HepG2 (cell line): ENCODE results near the gene NABP1. TPM values are rescaled to one million over a fixed set of nuclear protein-coding genes. Genes with fewer than 3 reads are reported as not detected.

ENCODE experiments used
- ATAC-seq: fragments of 200-7000 bp; cut with Tn5 transposase; 3 replicates; pipeline ENCODE4 v1.9.1; 2020; ENCODE audit warnings: mild to moderate bottlenecking, moderate library complexity
- BruUV-seq: library from RNA; stranded (reverse); fragments of 400-500 nt; replicated peaks from 2 replicates; lab custom pipeline; 2021; lab: Mats Ljungman, UMichigan
- CTCF ChIA-PET: fragments of 300-600 bp; formaldehyde crosslinking; extraction: SDS; loops from one replicate; lab custom pipeline; 2021; ENCODE audit warnings: low total read pairs, inconsistent platforms, low intra/inter-chr PET ratio; lab: Yijun Ruan, JAX
- POLR2A ChIA-PET: fragments of 350-600 bp; sonication (Branson Sonifier 250); formaldehyde crosslinking; loops from one replicate; lab custom pipeline; 2020; ENCODE audit warnings: antibody characterized with exemption, inconsistent platforms; lab: Yijun Ruan, JAX
- DNase-seq: peaks from one replicate; pipeline ENCODE4 v3.0.0-alpha.2; 2015; ENCODE audit warnings: low spot score
- FAIRE-seq: peaks from 3 replicates; lab custom pipeline; 2011; peaks lifted over from hg19 to GRCh38; lab: Jason Lieb, UNC
- H2AFZ ChIP-seq: one replicate; pipeline ENCODE4 v1.6.1; 2011; ENCODE audit warnings: low read length, inconsistent platforms
- H3K27ac ChIP-seq: fragments of 300-600 bp; 3 replicates; pipeline ENCODE4 v1.8.0; 2011; ENCODE audit warnings: mixed run types, mild to moderate bottlenecking, mixed read lengths, low read length, inconsistent platforms; ENCODE audit not compliant: insufficient read depth; ENCODE audit errors: extremely low read length
- H3K27me3 ChIP-seq, 2 experiments: fragments of 200-600 bp in 1 of 2; 2 replicates in 1 of 2; 3 replicates in 1 of 2; pipeline versions ENCODE4 v1.6.0 to v1.8.0; 2011; ENCODE audit warnings: low read length in 2 of 2, mild to moderate bottlenecking in 2 of 2, moderate library complexity in 2 of 2, inconsistent platforms in 1 of 2; ENCODE audit not compliant: insufficient read depth in 2 of 2, control insufficient read depth in 1 of 2
- H3K36me3 ChIP-seq, 2 experiments: fragments of 200-600 bp in 1 of 2; replicated peaks in 1 of 2; 2 replicates in 1 of 2; 3 replicates in 1 of 2; pipeline versions ENCODE4 v1.5.1 to v1.8.0; 2011; ENCODE audit warnings: low read length in 2 of 2, inconsistent platforms in 1 of 2; ENCODE audit not compliant: insufficient read depth in 2 of 2, control insufficient read depth in 1 of 2
- H3K4me1 ChIP-seq: 2 replicates; pipeline ENCODE4 v1.5.1; 2012; ENCODE audit warnings: low read length, inconsistent platforms; ENCODE audit not compliant: insufficient read depth
- H3K4me2 ChIP-seq: 2 replicates; pipeline ENCODE4 v1.6.0; 2011; ENCODE audit warnings: low read depth, low read length, inconsistent platforms
- H3K4me3 ChIP-seq, 3 experiments: fragments of 200-600 bp in 1 of 3; sonication (generic), shearing (Covaris generic) in 1 of 3; replicated peaks in 1 of 3; 2 replicates each; pipeline ENCODE4 v1.5.1; 2011 to 2016; ENCODE audit warnings: low read length in 3 of 3, inconsistent platforms in 2 of 3, low read depth in 2 of 3, mild to moderate bottlenecking in 2 of 3, control low read depth in 1 of 3, mixed read lengths in 1 of 3; ENCODE audit not compliant: insufficient read depth in 1 of 3
- H3K79me2 ChIP-seq: one replicate; pipeline ENCODE4 v1.6.1; 2011; ENCODE audit warnings: low read length, inconsistent platforms; ENCODE audit not compliant: insufficient read depth
- H3K9ac ChIP-seq: 2 replicates; pipeline ENCODE4 v1.6.0; 2011; ENCODE audit warnings: mild to moderate bottlenecking, low read depth, low read length, inconsistent platforms; ENCODE audit not compliant: insufficient read depth
- H3K9me3 ChIP-seq: 2 replicates; pipeline ENCODE4 v1.5.1; 2012; ENCODE audit warnings: mild to moderate bottlenecking, low read length
- H4K20me1 ChIP-seq: 2 replicates; pipeline ENCODE4 v1.6.0; 2011; ENCODE audit warnings: inconsistent platforms, mild to moderate bottlenecking, low read length, moderate library complexity; ENCODE audit not compliant: insufficient read depth
- ATF7-NPFF ChIP-seq: sonication (generic); formaldehyde crosslinking; IDR thresholded peaks from 2 replicates; pipeline ENCODE4 v1.8.1; 2023; ENCODE audit warnings: mild to moderate bottlenecking, low read depth, missing genetic modification reagents, moderate library complexity
- FOSL1 ChIP-seq: sonication (generic); formaldehyde crosslinking; IDR thresholded peaks from 2 replicates; pipeline ENCODE4 v1.9.0; 2021; ENCODE audit warnings: missing genetic modification reagents, borderline replicate concordance
- GZF1 ChIP-seq: sonication (generic); formaldehyde crosslinking; IDR thresholded peaks from 2 replicates; pipeline ENCODE4 v1.5.1; 2020; ENCODE audit warnings: mild to moderate bottlenecking, missing genetic modification reagents
- KDM3A ChIP-seq: IDR thresholded peaks from 2 replicates; pipeline ENCODE4 v1.6.1; 2018; ENCODE audit warnings: low read depth, missing compliant biosample characterization
- MLX ChIP-seq: IDR thresholded peaks from 2 replicates; pipeline ENCODE4 v1.6.1; 2016
- PITX1 ChIP-seq: sonication (generic); formaldehyde crosslinking; IDR thresholded peaks from 2 replicates; pipeline ENCODE4 v1.5.1; 2020; ENCODE audit warnings: mild to moderate bottlenecking, missing genetic modification reagents
- POGZ ChIP-seq: sonication (generic); formaldehyde crosslinking; IDR thresholded peaks from 2 replicates; pipeline ENCODE4 v1.4.0; 2020; ENCODE audit warnings: mild to moderate bottlenecking, missing genetic modification reagents
- SETDB1 ChIP-seq: sonication (generic); formaldehyde crosslinking; IDR thresholded peaks from 2 replicates; pipeline ENCODE4 v1.5.1; 2020; ENCODE audit warnings: missing genetic modification reagents, mild to moderate bottlenecking, borderline replicate concordance
- SNAPC5 ChIP-seq: sonication (generic); formaldehyde crosslinking; IDR thresholded peaks from 2 replicates; pipeline ENCODE4 v1.8.1; 2023; ENCODE audit warnings: mild to moderate bottlenecking, missing genetic modification reagents, borderline replicate concordance
- SOX13 ChIP-seq, 3 experiments: fragments of 450-650 bp in 1 of 3; sonication (generic) in 1 of 3; formaldehyde crosslinking in 1 of 3; IDR thresholded peaks in 2 of 3; conservative IDR thresholded peaks in 1 of 3; 2 replicates each; pipeline versions ENCODE4 v1.5.0 to v1.6.1; 2016 to 2020; ENCODE audit warnings: antibody characterized with exemption in 1 of 3, mild to moderate bottlenecking in 1 of 3, missing compliant biosample characterization in 1 of 3, missing genetic modification reagents in 1 of 3, moderate library complexity in 1 of 3
- ZBTB21 ChIP-seq: sonication (generic); formaldehyde crosslinking; IDR thresholded peaks from 2 replicates; pipeline ENCODE4 v1.4.0; 2020; ENCODE audit warnings: missing genetic modification reagents
- ZBTB39 ChIP-seq: sonication (generic); formaldehyde crosslinking; IDR thresholded peaks from 2 replicates; pipeline ENCODE4 v1.5.0; 2020; ENCODE audit warnings: missing genetic modification reagents
- ZNF101 ChIP-seq: sonication (generic); formaldehyde crosslinking; IDR thresholded peaks from 2 replicates; pipeline ENCODE4 v1.4.0; 2020; ENCODE audit warnings: mild to moderate bottlenecking, low read depth, missing genetic modification reagents, borderline replicate concordance
- ZNF225 ChIP-seq: sonication (generic); formaldehyde crosslinking; IDR thresholded peaks from 2 replicates; pipeline ENCODE4 v1.4.0; 2020; ENCODE audit warnings: mild to moderate bottlenecking, missing genetic modification reagents
- ZNF362 ChIP-seq: sonication (generic); formaldehyde crosslinking; IDR thresholded peaks from 2 replicates; pipeline ENCODE4 v1.4.0; 2020; ENCODE audit warnings: missing genetic modification reagents, mild to moderate bottlenecking, borderline replicate concordance
- ZNF550 ChIP-seq: sonication (generic); formaldehyde crosslinking; IDR thresholded peaks from 2 replicates; pipeline ENCODE4 v1.4.0; 2020; ENCODE audit warnings: mild to moderate bottlenecking, missing genetic modification reagents, borderline replicate concordance
- ZNF607 ChIP-seq: sonication (generic); formaldehyde crosslinking; IDR thresholded peaks from 2 replicates; pipeline ENCODE4 v1.5.1; 2020; ENCODE audit warnings: missing genetic modification reagents, mild to moderate bottlenecking, borderline replicate concordance
- ZNF747 ChIP-seq: sonication (generic); formaldehyde crosslinking; IDR thresholded peaks from 2 replicates; pipeline ENCODE4 v1.8.1; 2023; ENCODE audit warnings: missing genetic modification reagents, mild to moderate bottlenecking, borderline replicate concordance
- ZNF749 ChIP-seq: sonication (generic); formaldehyde crosslinking; IDR thresholded peaks from 2 replicates; pipeline ENCODE4 v1.8.0; 2022; ENCODE audit warnings: mild to moderate bottlenecking, missing genetic modification reagents, moderate library complexity, borderline replicate concordance
- WGBS: methylation state at CpG from one replicate; pipeline ENCODE4 v1.1.6; 2017; ENCODE audit warnings: low lambda C conversion rate; 5-methylcytosine and 5-hydroxymethylcytosine counted together
- in situ Hi-C: cut with HindIII; loops from 2 replicates; pipeline ENCODE4 v1.10.0; 2017; ENCODE audit warnings: low pct_unique_long_range_greater_than_20kb; ENCODE audit not compliant: extremely low pct_ligation_motif_present
- intact Hi-C: fragments of 100-400 bp; cut with micrococcal nuclease; formaldehyde crosslinking; loops from one replicate; pipeline ENCODE4 v1.10.0; 2022; ENCODE audit not compliant: unreplicated experiment
- polyA plus RNA-seq, 8 experiments: library from polyadenylated mRNA; depleted of rRNA in 3 of 8; stranded (reverse) in 7 of 8; unstranded in 1 of 8; fragments of >200 nt; fragmentation: Illumina TruSeq in 4 of 8; extraction: Trizol in 4 of 8; gene quantifications; 2 replicates each; pipeline versions ENCODE4 v1.2.1 to v1.2.3, GENCODE V29; 2011 to 2016; ENCODE audit warnings: low read depth in 4 of 8, missing spikeins in 1 of 8, mixed read lengths in 1 of 8; ENCODE audit not compliant: insufficient read depth in 1 of 8
- total RNA-seq, 5 experiments: library from RNA; depleted of rRNA; stranded (reverse); fragments of >200 nt; fragmentation: Illumina TruSeq; extraction: Trizol; gene quantifications; 2 replicates each; pipeline ENCODE4 v1.2.3, GENCODE V29; 2016; ENCODE audit warnings: low read depth in 1 of 5

Gene NABP1
- total and polyA plus RNA-seq, 2 of the 13 experiments (the other 11 are each of a cell fraction or from before 2014, with no cell fraction given), result 14.9 to 19.8 TPM

GRCh38 chr2:191715471-191715870 is 37.5 kb downstream of the NABP1 start (continued):
- no peak for TF ChIP-seq ZBTB39 (CRISPR knock-in tag)
- TF ChIP-seq ZNF550 (CRISPR knock-in tag), result no peak

- ChIA-PET CTCF (no interaction called here), POLR2A (no interaction called here)
- Histone ChIP-seq H4K20me1 (no peaks in the 10 kb centered on the region), H3K79me2 (no peaks in the 10 kb centered on the region), H3K9me3 (no peaks in the 10 kb centered on the region), H3K4me1 (no peaks in the 10 kb centered on the region), H3K4me2 (no peak overlapping the region), H3K4me3 (no peak overlapping the region), H3K36me3 (no peaks in the 10 kb centered on the region), H3K27ac (no peak overlapping the region), H3K27me3 (no peaks in the 10 kb centered on the region), H3K9ac (no peak overlapping the region), H2AFZ (no peak overlapping the region)
- in situ Hi-C loops, result no loop called here
- no TSS peak for BruUV-seq
- WGBS, result 31% methylated on average over 2 of the region's 2 CpGs
- ATAC-seq (no peak), DNase-seq (no peak), FAIRE-seq (no peak)
- TF ChIP-seq ZNF225 (CRISPR knock-in tag) (no peak), ZNF101 (no peak), PITX1 (CRISPR knock-in tag) (no peak), ATF7-NPFF (CRISPR knock-in tag) (no peak), ZBTB21 (no peak), SETDB1 (no peak), ZNF362 (CRISPR knock-in tag) (no peak), SOX13 (IDR thresholded peaks at IDR 0.05) (no peak), SOX13 (CRISPR knock-in tag; conservative IDR thresholded peaks at IDR 0.05 in 1 of 2, IDR thresholded peaks at IDR 0.05 in 1 of 2) (no peak), ZNF749 (CRISPR knock-in tag) (no peak), MLX (CRISPR knock-in tag) (no peak), FOSL1 (no peak), SNAPC5 (no peak), ZNF747 (CRISPR knock-in tag) (no peak), ZNF607 (CRISPR knock-in tag) (no peak), KDM3A (no peak), POGZ (CRISPR knock-in tag) (no peak), GZF1 (CRISPR knock-in tag) (no peak)
- intact Hi-C loops, result no loop called here
Measured at GRCh38 chr2:191719261-191719660, 41.3 kb downstream of the NABP1 start.
